GM21515 (cell line): ENCODE results near the gene ESRRA.

Experiments
- ATAC-seq: cut with Tn5 transposase; IDR thresholded peaks from one replicate; pipeline ENCODE4 v1.9.1; 2021; ENCODE audit not compliant: unreplicated experiment

ESRRA gene

GRCh38 chr11:64364435-64364834, 59.1 kb downstream of the ESRRA start:
- no peak for ATAC-seq

- no peak for ATAC-seq
These were observed 59.6 kb downstream of the ESRRA start for GRCh38 chr11:64364911-64365310.
